A549 (cell line): ENCODE measurements around the gene PEPD. TPM values are rescaled to one million over a fixed set of nuclear protein-coding genes. Genes with fewer than 3 reads are reported as not detected.

Experiments used
- ATAC-seq, 2 experiments: fragments of 200-7000 bp in 1 of 2; fragments of >200 bp in 1 of 2; cut with Nextera tagmentation in 1 of 2; cut with Tn5 transposase in 1 of 2; 3 replicates each; pipeline versions ENCODE4 v1.8.0 to v1.9.1; 2018 to 2020; ENCODE audit warnings: mild to moderate bottlenecking in 1 of 2, moderate library complexity in 1 of 2
- CTCF ChIA-PET: fragments of 300-600 bp; sonication (Branson Sonifier 250); formaldehyde crosslinking; extraction: SDS; loops from one replicate; lab custom pipeline; 2021; ENCODE audit warnings: antibody characterized with exemption, inconsistent platforms; lab: Yijun Ruan, JAX
- POLR2A ChIA-PET: fragments of 350-600 bp; formaldehyde crosslinking; extraction: SDS; loops from one replicate; lab custom pipeline; 2021; ENCODE audit warnings: antibody characterized with exemption, inconsistent platforms; lab: Yijun Ruan, JAX
- DNase-seq, 2 experiments: peaks; one replicate each; pipeline versions ENCODE4 v3.0.0 to v3.0.0-alpha.2; 2011 to 2016; ENCODE audit warnings: low read depth in 1 of 2, low spot score in 1 of 2
- FAIRE-seq: peaks from 2 replicates; lab custom pipeline; 2011; peaks lifted over from hg19 to GRCh38; lab: Jason Lieb, UNC
- H3K27ac ChIP-seq, 2 experiments: fragments of >200 bp; sonication (Bioruptor Twin); formaldehyde crosslinking; 3 replicates each; pipeline ENCODE4 v1.5.1; 2016 to 2017
- H3K4me1 ChIP-seq: fragments of >200 bp; sonication (Bioruptor Twin); formaldehyde crosslinking; 3 replicates; pipeline ENCODE4 v1.6.1; 2016
- H3K4me2 ChIP-seq: fragments of >200 bp; sonication (Bioruptor Twin); formaldehyde crosslinking; 3 replicates; pipeline ENCODE4 v1.6.1; 2016
- H3K4me3 ChIP-seq: fragments of >200 bp; sonication (Bioruptor Twin); formaldehyde crosslinking; 3 replicates; pipeline ENCODE4 v1.5.1; 2016
- H3K9me3 ChIP-seq: fragments of >200 bp; sonication (Bioruptor Twin); formaldehyde crosslinking; 3 replicates; pipeline ENCODE4 v1.6.1; 2016
- BHLHE40 ChIP-seq: IDR thresholded peaks from 2 replicates; pipeline ENCODE4 v1.6.1; 2012; ENCODE audit warnings: low read depth, low read length, inconsistent platforms
- CHD2 ChIP-seq: fragments of 150-350 bp; IDR thresholded peaks from 2 replicates; pipeline ENCODE4 v1.6.1; 2014; ENCODE audit warnings: low read length; ENCODE audit not compliant: partially characterized antibody
- CHD4 ChIP-seq: fragments of 200-600 bp; sonication (generic); IDR thresholded peaks from 2 replicates; pipeline ENCODE4 v1.6.1; 2016; ENCODE audit warnings: antibody characterized with exemption, mild to moderate bottlenecking, borderline replicate concordance
- EHF ChIP-seq: fragments of 250-450 bp; sonication (Bioruptor Pico); IDR thresholded peaks from 2 replicates; pipeline ENCODE4 v1.5.0; 2020; ENCODE audit warnings: mild to moderate bottlenecking
- EP300 ChIP-seq, 2 experiments: fragments of >200 bp; sonication (Bioruptor Twin); formaldehyde crosslinking; IDR thresholded peaks; 2 replicates in 1 of 2; 3 replicates in 1 of 2; pipeline ENCODE4 v1.6.1; 2016 to 2017
- GATA3 ChIP-seq: IDR thresholded peaks from 2 replicates; pipeline ENCODE4 v1.6.1; 2012; ENCODE audit warnings: borderline replicate concordance
- HDAC2 ChIP-seq: fragments of 200-600 bp; sonication (generic); IDR thresholded peaks from 2 replicates; pipeline ENCODE4 v1.6.1; 2016
- HEYL ChIP-seq: fragments of 250-450 bp; sonication (Bioruptor Pico); IDR thresholded peaks from 2 replicates; pipeline ENCODE4 v1.8.0; 2021; ENCODE audit warnings: mild to moderate bottlenecking, moderate library complexity
- HOXA7 ChIP-seq: fragments of 250-450 bp; sonication (Bioruptor Pico); IDR thresholded peaks from 2 replicates; pipeline ENCODE4 v1.5.0; 2020; ENCODE audit warnings: mild to moderate bottlenecking, moderate library complexity
- HOXB5 ChIP-seq: fragments of 250-450 bp; sonication (Bioruptor Pico); IDR thresholded peaks from 2 replicates; pipeline ENCODE4 v1.5.0; 2020; ENCODE audit warnings: mild to moderate bottlenecking, moderate library complexity
- JUN ChIP-seq, 2 experiments: fragments of >200 bp; sonication (Bioruptor Twin); formaldehyde crosslinking; IDR thresholded peaks; 2 replicates in 1 of 2; 3 replicates in 1 of 2; pipeline ENCODE4 v1.6.1; 2016 to 2017
- MAZ ChIP-seq: fragments of 150-350 bp; IDR thresholded peaks from 2 replicates; pipeline ENCODE4 v1.6.1; 2014; ENCODE audit warnings: antibody characterized with exemption, low read depth, low read length, borderline replicate concordance
- NFE2L2 ChIP-seq: fragments of 150-350 bp; conservative IDR thresholded peaks from 2 replicates; pipeline ENCODE4 v1.6.1; 2014; ENCODE audit warnings: low read length
- POLR2A ChIP-seq: IDR thresholded peaks from 2 replicates; pipeline ENCODE4 v1.6.1; 2012; ENCODE audit warnings: mild to moderate bottlenecking, low read length
- POLR2AphosphoS2 ChIP-seq: conservative IDR thresholded peaks from 2 replicates; pipeline ENCODE4 v1.6.1; 2012; ENCODE audit warnings: low read length, improper control_type of control experiment, inconsistent platforms
- RARB ChIP-seq: fragments of 250-450 bp; sonication (Bioruptor Pico); IDR thresholded peaks from 2 replicates; pipeline ENCODE4 v1.8.0; 2021; ENCODE audit warnings: mild to moderate bottlenecking, moderate library complexity
- RCOR1 ChIP-seq: fragments of 150-350 bp; IDR thresholded peaks from 2 replicates; pipeline ENCODE4 v1.6.1; 2014; ENCODE audit warnings: antibody characterized with exemption, low read length, low read depth
- RFX5 ChIP-seq: fragments of 450-650 bp; IDR thresholded peaks from 2 replicates; pipeline ENCODE4 v1.7.1; 2014; ENCODE audit warnings: antibody characterized with exemption, mild to moderate bottlenecking, moderate library complexity
- SMC3 ChIP-seq: fragments of >200 bp; sonication (Bioruptor Twin); formaldehyde crosslinking; IDR thresholded peaks from 3 replicates; pipeline ENCODE4 v1.6.1; 2018; ENCODE audit warnings: inconsistent platforms
- TFCP2L1 ChIP-seq: fragments of 250-450 bp; sonication (Bioruptor Pico); IDR thresholded peaks from 2 replicates; pipeline ENCODE4 v1.5.0; 2021; ENCODE audit warnings: mild to moderate bottlenecking
- ZFP36 ChIP-seq: fragments of 450-650 bp; IDR thresholded peaks from 2 replicates; pipeline ENCODE4 v1.6.1; 2014; ENCODE audit warnings: borderline replicate concordance; ENCODE audit not compliant: partially characterized antibody
- WGBS: methylation state at CpG from one replicate; pipeline ENCODE4 v1.1.6; 2017; ENCODE audit errors: missing lambda C conversion rate; 5-methylcytosine and 5-hydroxymethylcytosine counted together
- polyA plus RNA-seq, 4 experiments: library from polyadenylated mRNA; depleted of rRNA in 3 of 4; stranded (reverse); fragments of >200 nt; fragmentation: RNase III in 1 of 4; extraction: RNeasy Plus Mini Kit Qiagen cat#74134 plus additional on column Dnase treatment in 1 of 4; gene quantifications; 2 replicates in 3 of 4; 3 replicates in 1 of 4; pipeline ENCODE4 v1.2.3, GENCODE V29; 2011 to 2017
- TF ChIP-seq, protein P1 (sequence below): fragments of 450-650 bp; IDR thresholded peaks from 2 replicates; pipeline ENCODE4 v1.6.1; 2014; ENCODE audit warnings: antibody characterized with exemption
- TF ChIP-seq, protein P2 (sequence below): IDR thresholded peaks from 2 replicates; pipeline ENCODE4 v1.6.1; 2012
- TF ChIP-seq, protein P3 (sequence below): fragments of 250-450 bp; sonication (Bioruptor Pico); IDR thresholded peaks from 2 replicates; pipeline ENCODE4 v1.5.0; 2020; ENCODE audit warnings: low read depth, mild to moderate bottlenecking, moderate library complexity
- TF ChIP-seq, protein P4 (sequence below): IDR thresholded peaks from 2 replicates; pipeline ENCODE4 v1.6.1; 2012; ENCODE audit warnings: low read depth, borderline replicate concordance
- TF ChIP-seq, protein P5 (sequence below): fragments of 150-350 bp; IDR thresholded peaks from 2 replicates; pipeline ENCODE4 v1.6.1; 2014; ENCODE audit warnings: low read depth, mild to moderate bottlenecking, low read length
- TF ChIP-seq, protein P6 (sequence below): fragments of 200-600 bp; sonication (generic); IDR thresholded peaks from 2 replicates; pipeline ENCODE4 v1.6.1; 2016; ENCODE audit warnings: antibody characterized with exemption, mild to moderate bottlenecking, moderate library complexity

The PEPD gene
- polyA plus RNA-seq, 2 of the 4 experiments (the other 2 are of a cell fraction) = 85.5 to 100 TPM

DNA sequence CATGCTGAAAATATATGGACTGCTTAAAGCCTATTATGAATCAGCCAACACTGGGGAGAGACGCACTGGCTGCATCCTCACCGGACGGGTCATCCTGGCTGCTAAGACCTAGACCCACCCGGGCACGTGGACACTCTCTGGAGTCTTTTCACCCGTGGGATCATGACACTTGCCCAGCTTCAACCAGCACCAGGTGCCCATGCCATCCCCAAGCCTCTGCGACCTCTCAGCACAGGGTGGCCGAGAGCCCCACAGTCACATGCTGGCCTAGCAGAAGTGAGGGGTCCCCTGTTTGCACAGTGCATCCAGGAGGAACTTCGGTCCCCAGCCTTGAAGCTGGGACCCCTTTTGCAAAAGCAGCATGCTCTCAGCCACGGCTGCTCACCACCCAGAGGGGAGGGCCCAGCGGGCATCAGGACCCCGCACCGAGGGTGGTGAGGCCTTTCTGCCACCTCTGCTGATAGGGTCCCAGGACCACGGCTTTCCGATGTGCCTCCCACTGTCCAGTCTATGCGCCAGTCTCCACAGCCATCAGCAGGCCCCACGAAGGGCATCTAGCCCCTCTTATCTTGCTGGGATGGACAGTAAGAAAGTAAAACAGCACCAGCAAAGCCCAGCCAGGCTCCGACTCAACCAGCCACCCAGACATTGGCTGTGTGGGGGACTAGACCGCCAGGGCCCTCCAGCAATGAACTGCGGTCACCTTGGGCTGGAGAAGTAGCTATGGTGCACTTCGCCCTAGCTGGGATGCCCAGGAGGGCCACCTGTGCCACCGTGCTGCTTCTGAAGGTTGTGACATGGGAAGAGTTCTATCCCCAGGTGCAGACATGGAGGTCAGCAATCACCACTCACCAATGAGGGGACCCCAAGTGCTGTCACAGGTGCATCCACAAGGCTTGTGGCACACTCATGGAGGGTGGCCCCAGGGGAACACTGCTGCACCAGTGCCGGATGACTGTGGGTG, 75.0 kb downstream of the PEPD start:
- POLR2A ChIA-PET = no interaction called here
- Histone ChIP-seq H3K27ac (no peak overlapping the region), H3K4me1 (no peaks in the 10 kb centered on the region), H3K4me2 (no peak overlapping the region), H3K4me3 (no peak overlapping the region), H3K9me3 (no peaks in the 10 kb centered on the region)
- no peak for DNase-seq
- 75% methylated on average over 23 of the region's 23 CpGs for WGBS
- CTCF ChIA-PET = interaction anchor here (1.0 to 5.8 kb wide), 5 partner anchors 16 to 325 kb away, joined by 3 to 34 read pairs (median 5); no protein-coding TSS in a partner anchor
- FAIRE-seq = no peak
- no peak for TF ChIP-seq MAZ
- TF ChIP-seq, protein P1, sequence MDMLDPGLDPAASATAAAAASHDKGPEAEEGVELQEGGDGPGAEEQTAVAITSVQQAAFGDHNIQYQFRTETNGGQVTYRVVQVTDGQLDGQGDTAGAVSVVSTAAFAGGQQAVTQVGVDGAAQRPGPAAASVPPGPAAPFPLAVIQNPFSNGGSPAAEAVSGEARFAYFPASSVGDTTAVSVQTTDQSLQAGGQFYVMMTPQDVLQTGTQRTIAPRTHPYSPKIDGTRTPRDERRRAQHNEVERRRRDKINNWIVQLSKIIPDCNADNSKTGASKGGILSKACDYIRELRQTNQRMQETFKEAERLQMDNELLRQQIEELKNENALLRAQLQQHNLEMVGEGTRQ = no peak
- no peak for TF ChIP-seq POLR2AphosphoS2
- TF ChIP-seq CHD4 = no peak
- TF ChIP-seq POLR2A = no peak
- TF ChIP-seq SMC3 = no peak
- no peak for TF ChIP-seq CHD2
- TF ChIP-seq, protein P2, sequence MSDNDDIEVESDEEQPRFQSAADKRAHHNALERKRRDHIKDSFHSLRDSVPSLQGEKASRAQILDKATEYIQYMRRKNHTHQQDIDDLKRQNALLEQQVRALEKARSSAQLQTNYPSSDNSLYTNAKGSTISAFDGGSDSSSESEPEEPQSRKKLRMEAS = no peak
- ATAC-seq = no peak

DNA sequence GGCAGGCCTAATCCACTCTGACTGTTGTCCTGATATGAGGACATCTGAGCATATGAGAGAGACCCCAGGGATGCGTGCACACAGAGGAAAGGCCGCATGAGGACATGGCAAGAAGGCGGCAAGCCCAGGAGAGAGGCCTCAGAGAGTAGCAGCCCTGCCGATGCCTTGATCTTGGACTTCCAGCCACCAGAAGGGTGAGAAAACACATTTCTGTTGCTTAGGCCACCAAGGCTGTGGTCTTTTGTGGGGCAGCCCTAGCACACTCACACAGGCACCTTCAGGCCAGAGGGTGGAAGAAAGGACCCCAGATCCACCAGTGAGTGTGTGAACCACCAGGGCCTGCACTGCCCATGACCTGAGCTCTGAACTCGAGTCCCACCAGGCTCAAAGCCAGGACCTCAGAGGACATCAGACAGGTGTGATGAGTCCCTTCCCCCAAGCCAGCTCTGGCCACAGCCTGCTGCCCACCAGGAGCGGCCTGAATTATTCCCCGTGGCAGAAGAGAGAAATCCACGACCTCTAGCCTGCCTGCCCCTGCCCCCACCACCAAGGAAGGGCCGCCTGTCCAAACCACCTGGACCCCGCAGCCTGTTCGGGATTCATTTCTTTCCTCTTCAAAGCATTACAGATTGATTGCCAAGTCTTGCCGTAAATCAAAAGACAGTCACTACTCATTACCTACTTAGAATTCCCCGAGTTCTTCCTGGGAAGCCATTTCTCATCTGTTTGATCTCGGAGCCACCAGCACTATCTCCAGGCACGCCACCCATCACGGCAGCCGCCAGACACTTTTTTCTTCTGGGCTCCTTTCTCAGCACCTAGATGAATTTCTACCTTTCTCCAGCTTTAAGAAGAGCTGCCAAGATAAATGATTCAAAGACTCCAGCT, 75.9 kb downstream of the PEPD start:
- no peak overlapping the region for H3K4me2 ChIP-seq
- no peaks in the 10 kb centered on the region for H3K4me1 ChIP-seq
- WGBS = 83% methylated on average over 17 of the region's 17 CpGs
- FAIRE-seq (no peak), DNase-seq (no peak), ATAC-seq (no peak)
- POLR2A ChIA-PET = no interaction called here
- no peak overlapping the region for H3K27ac ChIP-seq
- H3K4me3 ChIP-seq = no peak overlapping the region
- CTCF ChIA-PET = interaction anchor here (0.7 to 5.8 kb wide), 11 partner anchors 15 to 332 kb away, joined by 3 to 34 read pairs (median 4); no protein-coding TSS in a partner anchor
- H3K9me3 ChIP-seq = no peaks in the 10 kb centered on the region
- TF ChIP-seq ZFP36 (no peak), GATA3 (no peak), TFCP2L1 (CRISPR knock-in tag) (no peak), RARB (CRISPR knock-in tag) (no peak), HEYL (no peak), RCOR1 (no peak), HOXB5 (CRISPR knock-in tag) (no peak), HOXA7 (CRISPR knock-in tag) (no peak), EP300 (IDR thresholded peaks at IDR 0.05) (no peak), NFE2L2 (no peak), JUN (IDR thresholded peaks at IDR 0.05) (no peak), BHLHE40 (no peak), EHF (CRISPR knock-in tag) (no peak), HDAC2 (no peak), RFX5 (no peak)
- TF ChIP-seq, protein P3, sequence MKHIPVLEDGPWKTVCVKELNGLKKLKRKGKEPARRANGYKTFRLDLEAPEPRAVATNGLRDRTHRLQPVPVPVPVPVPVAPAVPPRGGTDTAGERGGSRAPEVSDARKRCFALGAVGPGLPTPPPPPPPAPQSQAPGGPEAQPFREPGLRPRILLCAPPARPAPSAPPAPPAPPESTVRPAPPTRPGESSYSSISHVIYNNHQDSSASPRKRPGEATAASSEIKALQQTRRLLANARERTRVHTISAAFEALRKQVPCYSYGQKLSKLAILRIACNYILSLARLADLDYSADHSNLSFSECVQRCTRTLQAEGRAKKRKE = no peak
- TF ChIP-seq, protein P4, sequence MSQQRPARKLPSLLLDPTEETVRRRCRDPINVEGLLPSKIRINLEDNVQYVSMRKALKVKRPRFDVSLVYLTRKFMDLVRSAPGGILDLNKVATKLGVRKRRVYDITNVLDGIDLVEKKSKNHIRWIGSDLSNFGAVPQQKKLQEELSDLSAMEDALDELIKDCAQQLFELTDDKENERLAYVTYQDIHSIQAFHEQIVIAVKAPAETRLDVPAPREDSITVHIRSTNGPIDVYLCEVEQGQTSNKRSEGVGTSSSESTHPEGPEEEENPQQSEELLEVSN = no peak
- TF ChIP-seq, protein P5, sequence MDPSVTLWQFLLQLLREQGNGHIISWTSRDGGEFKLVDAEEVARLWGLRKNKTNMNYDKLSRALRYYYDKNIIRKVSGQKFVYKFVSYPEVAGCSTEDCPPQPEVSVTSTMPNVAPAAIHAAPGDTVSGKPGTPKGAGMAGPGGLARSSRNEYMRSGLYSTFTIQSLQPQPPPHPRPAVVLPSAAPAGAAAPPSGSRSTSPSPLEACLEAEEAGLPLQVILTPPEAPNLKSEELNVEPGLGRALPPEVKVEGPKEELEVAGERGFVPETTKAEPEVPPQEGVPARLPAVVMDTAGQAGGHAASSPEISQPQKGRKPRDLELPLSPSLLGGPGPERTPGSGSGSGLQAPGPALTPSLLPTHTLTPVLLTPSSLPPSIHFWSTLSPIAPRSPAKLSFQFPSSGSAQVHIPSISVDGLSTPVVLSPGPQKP = no peak
- TF ChIP-seq, protein P6, sequence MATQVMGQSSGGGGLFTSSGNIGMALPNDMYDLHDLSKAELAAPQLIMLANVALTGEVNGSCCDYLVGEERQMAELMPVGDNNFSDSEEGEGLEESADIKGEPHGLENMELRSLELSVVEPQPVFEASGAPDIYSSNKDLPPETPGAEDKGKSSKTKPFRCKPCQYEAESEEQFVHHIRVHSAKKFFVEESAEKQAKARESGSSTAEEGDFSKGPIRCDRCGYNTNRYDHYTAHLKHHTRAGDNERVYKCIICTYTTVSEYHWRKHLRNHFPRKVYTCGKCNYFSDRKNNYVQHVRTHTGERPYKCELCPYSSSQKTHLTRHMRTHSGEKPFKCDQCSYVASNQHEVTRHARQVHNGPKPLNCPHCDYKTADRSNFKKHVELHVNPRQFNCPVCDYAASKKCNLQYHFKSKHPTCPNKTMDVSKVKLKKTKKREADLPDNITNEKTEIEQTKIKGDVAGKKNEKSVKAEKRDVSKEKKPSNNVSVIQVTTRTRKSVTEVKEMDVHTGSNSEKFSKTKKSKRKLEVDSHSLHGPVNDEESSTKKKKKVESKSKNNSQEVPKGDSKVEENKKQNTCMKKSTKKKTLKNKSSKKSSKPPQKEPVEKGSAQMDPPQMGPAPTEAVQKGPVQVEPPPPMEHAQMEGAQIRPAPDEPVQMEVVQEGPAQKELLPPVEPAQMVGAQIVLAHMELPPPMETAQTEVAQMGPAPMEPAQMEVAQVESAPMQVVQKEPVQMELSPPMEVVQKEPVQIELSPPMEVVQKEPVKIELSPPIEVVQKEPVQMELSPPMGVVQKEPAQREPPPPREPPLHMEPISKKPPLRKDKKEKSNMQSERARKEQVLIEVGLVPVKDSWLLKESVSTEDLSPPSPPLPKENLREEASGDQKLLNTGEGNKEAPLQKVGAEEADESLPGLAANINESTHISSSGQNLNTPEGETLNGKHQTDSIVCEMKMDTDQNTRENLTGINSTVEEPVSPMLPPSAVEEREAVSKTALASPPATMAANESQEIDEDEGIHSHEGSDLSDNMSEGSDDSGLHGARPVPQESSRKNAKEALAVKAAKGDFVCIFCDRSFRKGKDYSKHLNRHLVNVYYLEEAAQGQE = no peak
